ENCODE results near the gene TMEM178B.
"Not testable (repeated sequence)": the region's sequence is repeated elsewhere in the genome, so short reads cannot be mapped to it uniquely, and the experiment has no call there.

TMEM178B gene

GRCh38 chr7:141185369-141185967 is 111.6 kb downstream of the TMEM178B start:
- DNase-seq: no peak

DNA sequence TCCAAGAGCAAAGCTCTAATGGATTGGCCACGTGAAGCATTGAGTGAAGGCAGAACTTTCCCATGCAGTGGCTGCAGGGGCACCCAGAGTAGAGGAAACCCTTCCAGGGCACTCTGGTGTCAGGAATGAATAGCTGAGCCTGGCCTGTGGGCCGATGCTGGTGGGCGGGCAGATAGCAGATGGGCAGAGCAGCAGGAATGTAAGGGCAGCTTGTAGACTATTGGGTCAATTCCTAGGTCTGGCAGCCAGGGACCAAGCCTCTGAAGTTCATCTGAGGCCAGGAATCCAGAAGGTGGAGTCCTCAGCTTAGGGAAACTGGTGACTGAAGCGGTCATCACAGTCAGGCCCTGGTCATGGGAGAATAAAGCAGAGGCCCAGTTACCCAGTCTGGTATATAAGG is 115.4 kb downstream of the TMEM178B start:
- no peak for DNase-seq

DNA sequence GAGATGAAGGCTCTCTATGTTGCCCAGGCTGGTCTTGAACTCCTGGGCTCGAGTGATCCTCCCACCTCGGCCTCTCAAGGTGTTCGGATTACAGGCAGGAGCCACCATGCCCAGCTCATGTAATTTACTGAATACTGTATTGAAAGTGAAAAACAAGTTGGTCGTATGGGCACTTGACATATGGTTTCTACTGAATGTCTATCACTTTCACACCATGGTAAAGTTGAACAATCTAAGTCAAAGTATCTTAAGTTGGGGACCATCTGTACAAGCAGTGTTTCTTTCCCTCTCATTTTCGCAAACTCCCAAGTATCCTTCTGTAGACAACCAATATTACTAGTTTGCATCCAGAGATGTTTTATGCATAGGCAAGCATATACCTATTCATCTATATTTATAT is 116.6 kb downstream of the TMEM178B start:
- DNase-seq: no peak

- no peak for DNase-seq
Observed at GRCh38 chr7:141191277-141191676, 117.4 kb downstream of the TMEM178B start.

DNA sequence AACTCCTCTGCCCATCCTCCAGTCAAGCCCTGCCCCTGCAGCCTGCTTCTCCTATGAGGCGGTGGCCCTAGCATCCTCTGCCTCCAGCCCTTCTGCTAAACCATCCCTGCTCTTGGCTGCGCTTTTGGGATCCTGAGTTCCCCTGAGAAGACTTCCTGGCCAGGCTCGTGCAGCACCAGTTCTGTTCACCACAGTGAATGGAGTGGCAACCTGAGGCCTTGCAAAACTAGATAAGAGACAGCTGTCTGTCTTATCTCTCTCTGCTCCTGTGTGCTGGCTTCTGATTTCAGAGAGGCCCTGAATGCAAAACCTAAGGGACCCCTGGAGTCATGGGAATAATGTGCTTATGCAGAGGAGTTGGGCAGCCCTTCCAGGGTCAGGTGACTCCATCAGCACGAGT is 119.2 kb downstream of the TMEM178B start:
- no peak for DNase-seq

- DNase-seq: not testable (repeated sequence)
Observed at GRCh38 chr7:141195722-141196121, 121.9 kb downstream of the TMEM178B start.

- DNase-seq: no peak
Observed at GRCh38 chr7:141198194-141198958, 124.5 kb downstream of the TMEM178B start.

DNA sequence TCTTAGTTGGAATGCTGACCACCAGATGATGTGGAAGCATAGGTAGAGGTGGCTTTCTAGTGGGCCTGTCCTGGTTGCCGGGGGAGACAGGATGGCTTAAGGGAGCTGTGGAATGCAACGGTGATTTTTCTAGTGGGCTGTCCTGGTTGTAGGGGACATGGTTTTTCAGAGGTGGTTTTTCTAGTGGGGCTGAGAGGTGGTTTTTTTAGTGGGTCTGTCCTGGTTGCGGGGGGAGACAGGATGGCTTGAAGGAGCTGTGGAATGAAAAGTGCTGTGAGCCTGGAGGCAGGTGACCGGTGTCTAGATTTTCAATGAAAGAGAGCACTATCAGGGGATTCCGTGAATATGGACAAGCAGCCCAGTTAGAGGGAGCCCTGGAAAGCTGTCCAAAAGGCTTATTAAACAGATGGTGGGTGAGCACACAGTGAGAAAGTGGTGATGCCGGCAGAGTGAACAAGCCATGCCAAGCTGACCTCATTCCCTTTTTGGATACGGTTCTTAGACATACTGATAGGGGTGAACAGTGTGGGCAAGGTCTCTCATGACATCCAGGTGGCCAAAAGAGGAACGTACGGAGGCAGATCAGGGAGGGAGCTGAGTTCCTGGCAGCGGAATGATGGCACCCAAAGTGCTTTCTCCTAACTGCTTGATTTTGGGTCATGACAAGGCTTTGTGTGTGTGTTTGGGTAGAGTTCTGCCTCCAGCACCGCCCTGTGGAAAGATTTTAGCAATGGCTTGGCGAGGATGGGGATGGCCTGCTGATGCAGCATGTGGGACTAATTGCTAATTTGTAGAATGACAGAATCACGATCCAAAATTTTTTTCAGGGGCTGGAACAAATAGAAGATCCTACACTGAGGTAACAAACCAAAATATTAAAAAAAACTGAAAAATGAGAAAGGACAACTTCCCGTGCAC is 126.6 kb downstream of the TMEM178B start:
- DNase-seq: no peak

- no peak for DNase-seq
Observed at GRCh38 chr7:141201145-141201885, 127.5 kb downstream of the TMEM178B start.

GRCh38 chr7:141202535-141202934 is 128.7 kb downstream of the TMEM178B start:
- DNase-seq: no peak

- DNase-seq: no peak
Observed at GRCh38 chr7:141203177-141203576, 129.3 kb downstream of the TMEM178B start.

GRCh38 chr7:141203586-141203985 is 129.7 kb downstream of the TMEM178B start:
- no peak for DNase-seq

GRCh38 chr7:141207661-141208060 is 133.8 kb downstream of the TMEM178B start:
- DNase-seq: no peak

GRCh38 chr7:141208539-141208938 is 134.7 kb downstream of the TMEM178B start:
- DNase-seq: no peak

DNA sequence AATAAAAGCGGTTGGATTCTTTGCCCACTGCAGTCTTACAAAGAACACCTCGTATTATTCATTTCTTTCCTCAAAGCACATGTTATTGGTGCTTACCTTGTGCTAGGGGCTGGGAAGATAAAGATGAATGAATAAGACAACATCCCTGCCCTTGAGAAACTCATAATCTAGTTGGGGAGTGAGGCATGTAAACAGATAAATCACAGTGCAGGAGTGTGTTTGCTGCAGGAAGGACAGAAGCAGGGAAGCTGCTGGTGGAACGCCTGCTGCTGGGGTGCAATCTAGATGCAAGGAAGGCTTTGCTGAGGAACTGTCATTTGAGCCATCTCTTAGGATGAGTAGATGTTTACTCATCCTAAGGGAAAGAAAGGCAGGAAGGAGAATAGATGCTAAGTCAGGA is 135.6 kb downstream of the TMEM178B start:
- DNase-seq: no peak

- no peak for DNase-seq
Observed at GRCh38 chr7:141210862-141211261, 137.0 kb downstream of the TMEM178B start.

GRCh38 chr7:141213226-141213625 is 139.4 kb downstream of the TMEM178B start:
- no peak for DNase-seq

DNA sequence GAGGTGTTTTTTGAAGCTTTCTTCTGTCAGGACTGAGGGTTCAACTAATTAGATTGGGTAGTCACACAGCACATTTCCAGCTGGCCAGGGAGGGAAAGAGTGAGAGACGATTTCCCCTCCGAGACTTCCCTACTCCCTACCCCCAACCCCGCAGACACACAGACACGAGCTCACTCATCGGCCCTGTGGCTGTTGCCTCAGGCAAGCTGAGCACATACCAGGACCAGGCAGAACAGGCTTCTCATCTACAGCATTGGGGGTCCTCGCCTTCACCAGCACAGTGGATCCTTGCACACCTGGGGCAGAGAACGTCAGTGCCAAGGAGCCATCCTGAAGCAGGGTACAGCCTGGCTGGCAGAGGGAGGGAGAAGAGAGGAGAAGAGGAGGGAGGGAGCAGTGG is 144.1 kb downstream of the TMEM178B start:
- no peak for DNase-seq

GRCh38 chr7:141218941-141219340 is 145.1 kb downstream of the TMEM178B start:
- DNase-seq: no peak

DNA sequence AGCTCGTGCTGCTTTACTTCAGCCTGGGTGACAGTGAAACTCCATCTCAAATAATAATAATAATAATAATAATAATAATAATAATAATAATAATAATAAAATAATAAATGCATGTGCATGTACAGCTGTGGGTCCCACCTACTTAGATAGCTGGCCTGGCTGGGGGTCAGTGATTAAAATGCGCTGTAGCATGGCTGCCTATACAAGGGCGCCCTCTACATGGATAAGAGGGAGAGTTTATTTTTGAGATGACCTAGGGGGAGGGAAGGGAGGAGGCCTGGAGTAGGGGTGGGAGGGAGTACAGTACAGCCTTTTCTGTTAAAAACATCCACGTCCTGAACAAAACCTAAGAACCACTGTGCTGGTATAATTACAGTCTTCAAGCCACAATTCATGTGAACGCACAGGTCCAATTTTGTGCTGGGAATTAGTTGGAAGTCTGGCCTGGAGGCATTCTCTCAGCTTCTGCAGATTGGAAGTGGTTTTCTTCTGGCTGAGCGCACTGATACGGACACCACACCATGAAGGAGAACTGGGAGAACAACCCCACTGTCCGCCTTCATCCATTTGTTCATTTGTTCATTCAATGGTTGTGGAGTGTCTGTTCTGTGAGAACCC is 146.5 kb downstream of the TMEM178B start:
- DNase-seq: no peak

DNA sequence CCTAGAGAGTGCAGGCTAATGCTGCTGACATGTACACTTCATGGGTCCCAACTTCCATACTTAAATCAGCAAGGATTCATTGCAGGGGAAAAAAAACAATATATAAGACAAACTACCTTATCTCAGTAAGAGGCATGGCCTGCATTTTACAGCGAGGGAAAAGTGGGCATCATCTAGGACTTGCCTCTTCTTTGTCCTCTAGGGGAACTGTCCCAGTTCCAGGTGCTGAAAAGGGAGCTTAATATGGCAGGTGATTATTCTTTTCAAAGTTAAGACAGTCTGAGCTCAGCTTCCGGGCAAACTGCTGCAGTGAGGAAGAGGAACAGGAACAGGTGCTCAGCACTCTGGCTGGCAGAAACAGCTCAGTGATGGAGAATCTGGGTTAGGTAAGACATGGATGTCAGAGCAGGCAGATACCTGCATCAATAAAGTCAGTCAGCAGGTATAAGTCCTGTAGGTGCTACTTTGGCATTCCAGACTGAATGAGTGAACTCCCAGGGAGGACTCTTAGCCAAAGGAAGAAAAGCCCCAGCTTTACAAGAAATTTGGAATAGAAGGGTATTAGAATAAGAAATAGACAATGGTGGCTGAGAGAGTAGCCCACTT is 147.2 kb downstream of the TMEM178B start:
- DNase-seq: no peak
